Spinal cord (tissue), 10 donors: ENCODE results near the gene PRPSAP1. TPM values are rescaled to one million over a fixed set of nuclear protein-coding genes. Genes with fewer than 3 reads are reported as not detected.

Experiments used
- DNase-seq, 6 donors: peaks; one replicate each; pipeline versions ENCODE4 v3.0.0 to v3.0.0-alpha.2; 2013 to 2015; ENCODE audit warnings: low spot score in 6 of 6, low read depth in 4 of 6
- H3K27ac ChIP-seq: one replicate; pipeline ENCODE4 v1.5.1; 2013; ENCODE audit warnings: low read depth, low read length, control low read depth
- H3K27me3 ChIP-seq: one replicate; pipeline ENCODE4 v1.6.1; 2013; ENCODE audit warnings: low read length; ENCODE audit not compliant: control insufficient read depth, insufficient read depth
- H3K36me3 ChIP-seq: one replicate; pipeline ENCODE4 v1.6.1; 2013; ENCODE audit warnings: low read length; ENCODE audit not compliant: control insufficient read depth, insufficient read depth
- H3K4me1 ChIP-seq: one replicate; pipeline ENCODE4 v1.6.1; 2013; ENCODE audit warnings: low read length; ENCODE audit not compliant: control insufficient read depth, insufficient read depth
- H3K4me3 ChIP-seq: one replicate; pipeline ENCODE4 v1.5.1; 2013; ENCODE audit warnings: low read depth, low read length, control low read depth
- H3K9me3 ChIP-seq: one replicate; pipeline ENCODE4 v1.6.1; 2013; ENCODE audit warnings: low read length; ENCODE audit not compliant: control insufficient read depth, insufficient read depth
- WGBS: methylation state at CpG from one replicate; pipeline ENCODE4 v1.1.5; 2013; ENCODE audit warnings: missing lambda C conversion rate; ENCODE audit not compliant: insufficient coverage; 5-methylcytosine and 5-hydroxymethylcytosine counted together
- polyA plus RNA-seq, 2 donors: library from polyadenylated mRNA; unstranded; fragments of 120-200 nt; gene quantifications; one replicate each; pipeline ENCODE4 v1.2.1, GENCODE V29; 2013; ENCODE audit not compliant: insufficient read length in 2 of 2
- total RNA-seq, 2 donors: library from RNA; depleted of rRNA in 1 of 2; stranded (reverse); fragments of 120-200 nt in 1 of 2; fragments of >200 nt in 1 of 2; gene quantifications; one replicate each; pipeline versions ENCODE4 v1.2.3 to v1.2.4, GENCODE V29; 2013 to 2014
- donor health status: healthy.

The PRPSAP1 gene
- total and polyA plus RNA-seq, 4 donors = 71.7 to 105 (median 86.6) TPM

DNA sequence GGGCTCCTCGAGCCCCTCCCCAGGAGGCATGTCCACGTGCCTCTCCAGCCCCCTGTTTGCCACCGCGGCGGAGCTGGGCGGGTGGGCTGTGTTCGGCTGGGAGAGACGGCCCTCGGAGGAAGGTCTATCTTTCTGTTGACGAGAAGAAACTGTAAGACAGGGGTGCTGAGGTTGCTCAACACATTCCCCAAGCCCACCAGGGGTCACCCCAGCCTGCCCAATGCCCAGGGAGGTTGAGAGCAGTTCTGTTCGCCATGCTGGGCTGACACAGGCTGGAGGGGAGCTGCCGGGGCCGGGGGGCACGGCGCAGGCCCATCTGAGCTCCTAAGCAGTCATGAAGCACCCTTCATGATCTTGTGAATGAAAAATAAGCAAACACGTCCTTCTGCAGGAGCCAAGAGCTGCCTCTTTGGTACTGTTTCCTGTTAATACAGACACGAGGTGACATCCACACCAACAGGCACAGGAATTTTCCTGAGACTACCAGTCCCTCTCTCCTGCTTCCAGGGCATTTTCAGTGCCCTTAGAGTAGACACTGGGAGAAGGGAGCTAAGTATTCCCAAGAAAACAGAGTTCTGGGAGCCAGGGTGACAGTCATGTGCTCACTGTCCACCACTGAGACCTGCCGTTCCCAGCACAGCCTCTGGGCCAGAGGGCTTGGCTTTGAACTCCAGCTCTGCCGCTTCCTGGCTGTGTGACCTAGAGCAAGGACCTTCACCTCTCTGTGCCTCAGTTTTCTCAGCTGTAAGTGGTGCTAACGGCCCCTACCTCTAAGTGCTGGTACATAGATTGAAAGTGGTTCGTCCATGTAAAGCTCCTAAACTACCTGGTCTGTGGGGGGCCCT, 79.4 kb downstream of the PRPSAP1 start:
- Histone ChIP-seq H3K9me3 (no peaks in the 10 kb centered on the region), H3K4me3 (no peak overlapping the region), H3K27me3 (no peaks in the 10 kb centered on the region), H3K27ac (no peak overlapping the region), H3K36me3 (peaks cover 94% of the 10 kb centered on the region), H3K4me1 (peaks cover 43% of the 10 kb centered on the region)
- WGBS = 56% methylated on average over 17 of the region's 21 CpGs
- DNase-seq = no peak

- H3K4me3 ChIP-seq = no peak overlapping the region
- 72% methylated on average over 25 of the region's 26 CpGs for WGBS
- no peaks in the 10 kb centered on the region for H3K27me3 ChIP-seq
- no peaks in the 10 kb centered on the region for H3K9me3 ChIP-seq
- no peak overlapping the region for H3K27ac ChIP-seq
- H3K4me1 ChIP-seq = peaks cover 45% of the 10 kb centered on the region
- DNase-seq = no peak
- peaks cover 94% of the 10 kb centered on the region for H3K36me3 ChIP-seq
Observed at GRCh38 chr17:76273445-76274111, 80.1 kb downstream of the PRPSAP1 start.

DNA sequence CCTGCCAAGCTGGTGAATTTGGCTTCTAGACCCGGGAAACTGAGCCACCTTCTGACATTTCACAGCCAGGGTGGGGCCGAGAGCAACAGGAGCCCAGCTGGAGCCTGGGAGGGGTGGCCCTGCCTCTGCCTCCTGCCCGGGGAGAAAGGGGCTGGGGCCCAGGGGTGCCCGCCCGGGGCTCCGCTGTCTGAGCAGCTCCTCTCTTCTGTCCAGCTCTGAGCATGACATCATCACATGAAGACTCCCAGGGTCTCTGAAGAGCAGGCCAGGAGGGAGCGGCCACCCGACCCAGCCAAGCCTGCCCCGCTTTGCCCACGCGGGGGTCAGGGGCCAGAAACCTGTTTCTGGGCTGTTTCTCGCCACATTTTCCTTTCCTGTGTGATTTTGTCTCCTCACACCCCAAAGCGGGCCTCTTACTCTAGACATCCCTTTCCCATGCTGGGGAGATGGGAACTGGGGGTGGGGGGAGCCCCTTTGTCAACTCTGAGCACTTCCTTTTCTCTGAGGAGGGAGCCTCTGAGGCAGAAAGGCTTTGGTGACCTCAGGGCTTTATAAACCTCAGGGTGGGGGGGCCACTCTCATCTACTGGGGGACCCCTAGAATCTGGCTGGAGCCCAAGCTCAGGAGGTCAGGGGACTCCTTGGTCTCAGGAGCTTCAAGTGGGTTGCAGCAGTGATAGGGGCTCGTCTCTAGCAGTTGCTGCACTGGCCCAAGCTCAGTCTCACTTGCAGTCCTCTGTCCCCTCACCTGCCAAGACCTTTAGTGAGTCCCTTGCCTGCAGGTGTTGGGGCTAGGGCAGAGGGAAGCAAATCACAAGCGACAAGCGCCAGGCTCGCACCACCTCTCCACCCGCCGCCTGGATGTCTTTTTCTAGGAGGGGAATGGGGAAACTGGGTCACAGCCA, 80.9 kb downstream of the PRPSAP1 start:
- WGBS = 52% methylated on average over 10 of the region's 19 CpGs
- H3K4me3 ChIP-seq = no peak overlapping the region
- H3K27me3 ChIP-seq = no peaks in the 10 kb centered on the region
- no peak for DNase-seq
- peak overlapping the region; percentile 35 for H3K27ac ChIP-seq
- H3K9me3 ChIP-seq = no peaks in the 10 kb centered on the region
- peaks cover 94% of the 10 kb centered on the region for H3K36me3 ChIP-seq
- H3K4me1 ChIP-seq = peaks cover 53% of the 10 kb centered on the region

GRCh38 chr17:76271669-76272540, 81.8 kb downstream of the PRPSAP1 start:
- WGBS = 34% methylated on average over 34 of the region's 38 CpGs
- Histone ChIP-seq H3K36me3 (peaks cover 87% of the 10 kb centered on the region), H3K9me3 (no peaks in the 10 kb centered on the region), H3K4me3 (peak overlapping the region; percentile 24), H3K4me1 (peaks cover 62% of the 10 kb centered on the region), H3K27me3 (no peaks in the 10 kb centered on the region), H3K27ac (peak overlapping the region; percentile 35)
- DNase-seq = no peak

DNA sequence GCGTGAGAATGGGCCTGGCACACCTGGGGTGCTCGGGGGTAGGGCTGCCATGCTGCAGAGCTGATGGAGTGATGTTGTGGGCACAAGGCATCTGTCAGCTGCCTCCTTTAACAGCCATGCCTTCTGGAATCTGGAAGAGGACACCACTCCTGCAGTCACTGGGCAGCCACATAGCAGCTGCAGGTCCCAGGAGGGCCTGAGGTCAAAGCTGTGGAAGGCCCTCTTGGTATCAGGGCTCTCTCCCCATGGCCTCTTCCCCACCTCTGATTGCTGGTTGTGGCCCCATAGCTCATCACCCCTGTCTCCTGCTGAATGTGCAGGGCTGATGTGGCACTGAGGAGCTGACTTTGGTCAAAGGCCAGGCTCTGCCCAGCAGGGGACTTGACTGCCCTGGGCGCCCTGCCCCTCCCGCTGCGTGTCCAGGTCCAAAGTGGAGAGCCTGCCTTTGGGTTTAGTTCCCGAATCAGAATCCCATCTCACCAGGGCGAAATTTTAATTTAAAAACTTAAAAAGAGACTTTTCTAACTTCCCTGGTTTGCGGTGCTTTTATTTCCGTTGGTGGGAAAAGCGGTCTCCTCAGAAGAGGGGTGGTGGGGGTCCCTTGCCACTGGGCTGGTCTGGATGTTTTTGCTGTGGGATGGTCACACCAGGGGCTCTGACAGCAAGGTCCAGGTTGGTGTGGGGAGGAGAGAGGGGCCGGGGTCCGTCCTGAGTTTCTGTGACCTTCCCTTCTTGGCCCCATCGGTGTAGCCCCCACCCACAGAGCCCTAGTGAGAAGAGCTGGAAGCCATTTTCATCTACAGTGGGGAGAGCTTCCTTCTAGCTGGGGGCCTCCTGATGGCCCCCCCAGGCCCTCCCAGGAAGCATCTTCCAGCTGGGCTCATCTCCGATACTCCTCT, 82.7 kb downstream of the PRPSAP1 start:
- Histone ChIP-seq H3K27ac (no peak overlapping the region), H3K27me3 (no peaks in the 10 kb centered on the region), H3K36me3 (peaks cover 79% of the 10 kb centered on the region), H3K4me3 (no peak overlapping the region), H3K4me1 (peaks cover 70% of the 10 kb centered on the region), H3K9me3 (no peaks in the 10 kb centered on the region)
- WGBS = 93% methylated on average over 9 of the region's 14 CpGs
- DNase-seq = no peak

DNA sequence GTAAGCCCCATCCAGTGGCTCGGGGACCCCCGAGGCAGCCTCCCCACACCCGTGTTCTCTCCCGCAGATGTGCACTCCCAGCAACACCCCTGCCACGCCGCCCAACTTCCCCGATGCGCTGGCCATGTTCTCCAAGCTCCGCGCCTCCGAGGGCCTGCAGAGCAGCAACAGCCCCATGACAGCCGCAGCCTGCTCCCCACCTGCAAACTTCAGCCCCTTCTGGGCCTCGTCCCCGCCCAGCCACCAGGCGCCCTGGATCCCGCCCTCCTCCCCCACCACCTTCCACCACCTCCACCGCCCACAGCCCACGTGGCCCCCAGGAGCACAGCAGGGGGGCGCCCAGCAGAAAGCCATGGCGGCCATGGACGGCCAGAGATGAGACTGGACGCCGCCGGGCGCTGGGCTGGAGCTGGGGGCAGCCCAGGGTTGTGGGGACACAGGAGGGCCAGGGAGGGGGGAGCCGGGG, 83.6 kb downstream of the PRPSAP1 start:
- Histone ChIP-seq H3K27me3 (no peaks in the 10 kb centered on the region), H3K27ac (no peak overlapping the region), H3K9me3 (no peaks in the 10 kb centered on the region), H3K4me3 (no peak overlapping the region), H3K36me3 (peaks cover 70% of the 10 kb centered on the region), H3K4me1 (peaks cover 70% of the 10 kb centered on the region)
- WGBS = 75% methylated on average over 10 of the region's 26 CpGs
- no peak for DNase-seq

- Histone ChIP-seq H3K4me3 (no peak overlapping the region), H3K4me1 (peaks cover 69% of the 10 kb centered on the region), H3K9me3 (no peaks in the 10 kb centered on the region), H3K27ac (no peak overlapping the region), H3K36me3 (peaks cover 64% of the 10 kb centered on the region), H3K27me3 (no peaks in the 10 kb centered on the region)
- WGBS = 72% methylated on average over 8 of the region's 12 CpGs
- DNase-seq = no peak
Observed at GRCh38 chr17:76268991-76269981, 84.4 kb downstream of the PRPSAP1 start.
